Measurements from ENCODE around the gene CPT1B. TPM values are rescaled to one million over a fixed set of nuclear protein-coding genes. Genes with fewer than 3 reads are reported as not detected.

CPT1B gene
- polyA plus RNA-seq, 3 donors: 0.18 to 66.9 TPM; not detected in 1

DNA sequence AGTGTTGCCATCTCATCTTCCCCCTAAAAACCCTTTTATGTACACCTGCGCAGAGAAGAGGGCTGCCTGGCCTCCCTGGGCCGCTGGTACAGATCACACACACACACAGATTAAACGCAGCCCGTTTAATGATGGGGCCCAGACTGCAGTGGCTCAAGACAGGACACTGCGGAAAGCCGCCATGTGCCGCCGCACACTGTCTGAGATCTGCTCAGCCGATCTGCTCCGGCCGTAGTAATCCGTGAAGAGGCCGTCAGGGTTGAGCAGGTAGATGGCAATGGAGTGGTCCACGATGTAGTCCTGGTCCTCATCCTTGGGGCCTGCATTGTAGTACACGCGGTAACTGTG, 54.8 kb downstream of the CPT1B start:
- Mint-ChIP-seq H3K27me3 (ENCODE audit: low read depth in 3 of 3) (no peaks in the 10 kb centered on the region), H3K9me3 (peaks cover 0 to 1% (median 0%) of the 10 kb centered on the region in 7 donors), H3K4me3 (peak overlapping the region in 1 of 2 donors; percentile 2), H3K36me3 (peaks cover 38 to 65% of the 10 kb centered on the region in 2 donors), H3K27ac (peak overlapping the region in 3 of 7 donors; percentile 19 to 30 (median 30)), H3K4me1 (peaks cover 27% of the 10 kb centered on the region)
- Histone ChIP-seq H3K9ac (ENCODE audit: insufficient read depth, low read length, poor library complexity, severe bottlenecking) (no peak overlapping the region), H3K27ac (ENCODE audit: low read depth in 1 of 2, low read length in 2 of 2) (no peak overlapping the region), H3K27me3 (ENCODE audit: control insufficient read depth in 2 of 2, insufficient read depth in 2 of 2, low read length in 2 of 2) (no peaks in the 10 kb centered on the region), H3K36me3 (replicated peaks in 1 of 2; ENCODE audit: control insufficient read depth in 1 of 2, insufficient read depth in 2 of 2, low read length in 2 of 2) (peaks cover 46 to 60% of the 10 kb centered on the region in 2 donors), H3K4me1 (ENCODE audit: control insufficient read depth in 1 of 2, insufficient read depth in 2 of 2, low read length in 2 of 2) (peaks cover 30 to 47% of the 10 kb centered on the region in 2 donors), H3K79me2 (ENCODE audit: insufficient read depth, low read length) (peaks cover 39% of the 10 kb centered on the region), H2AFZ (ENCODE audit: insufficient read depth, low read depth, low read length, poor library complexity, severe bottlenecking) (no peak overlapping the region), H3K9me3 (replicated peaks in 1 of 2; ENCODE audit: control insufficient read depth in 1 of 2, insufficient read depth in 1 of 2, low read length in 2 of 2) (no peaks in the 10 kb centered on the region), H4K20me1 (ENCODE audit: insufficient read depth, low read length) (peaks cover 74% of the 10 kb centered on the region), H3K4me2 (replicated peaks; ENCODE audit: extremely low read depth, low read length, poor library complexity, severe bottlenecking) (no peak overlapping the region), H3K4me3 (replicated peaks in 1 of 3; ENCODE audit: low read depth in 2 of 3, low read length in 3 of 3) (no peak overlapping the region)
- TF ChIP-seq, protein P1, sequence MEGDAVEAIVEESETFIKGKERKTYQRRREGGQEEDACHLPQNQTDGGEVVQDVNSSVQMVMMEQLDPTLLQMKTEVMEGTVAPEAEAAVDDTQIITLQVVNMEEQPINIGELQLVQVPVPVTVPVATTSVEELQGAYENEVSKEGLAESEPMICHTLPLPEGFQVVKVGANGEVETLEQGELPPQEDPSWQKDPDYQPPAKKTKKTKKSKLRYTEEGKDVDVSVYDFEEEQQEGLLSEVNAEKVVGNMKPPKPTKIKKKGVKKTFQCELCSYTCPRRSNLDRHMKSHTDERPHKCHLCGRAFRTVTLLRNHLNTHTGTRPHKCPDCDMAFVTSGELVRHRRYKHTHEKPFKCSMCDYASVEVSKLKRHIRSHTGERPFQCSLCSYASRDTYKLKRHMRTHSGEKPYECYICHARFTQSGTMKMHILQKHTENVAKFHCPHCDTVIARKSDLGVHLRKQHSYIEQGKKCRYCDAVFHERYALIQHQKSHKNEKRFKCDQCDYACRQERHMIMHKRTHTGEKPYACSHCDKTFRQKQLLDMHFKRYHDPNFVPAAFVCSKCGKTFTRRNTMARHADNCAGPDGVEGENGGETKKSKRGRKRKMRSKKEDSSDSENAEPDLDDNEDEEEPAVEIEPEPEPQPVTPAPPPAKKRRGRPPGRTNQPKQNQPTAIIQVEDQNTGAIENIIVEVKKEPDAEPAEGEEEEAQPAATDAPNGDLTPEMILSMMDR (IDR thresholded peaks at IDR 0.05): no peak
- DNase-seq: no peak
- WGBS (ENCODE audit: insufficient coverage): 95% methylated on average over 16 of the region's 16 CpGs
- intact Hi-C loops (cut with micrococcal nuclease): no loop called here

DNA sequence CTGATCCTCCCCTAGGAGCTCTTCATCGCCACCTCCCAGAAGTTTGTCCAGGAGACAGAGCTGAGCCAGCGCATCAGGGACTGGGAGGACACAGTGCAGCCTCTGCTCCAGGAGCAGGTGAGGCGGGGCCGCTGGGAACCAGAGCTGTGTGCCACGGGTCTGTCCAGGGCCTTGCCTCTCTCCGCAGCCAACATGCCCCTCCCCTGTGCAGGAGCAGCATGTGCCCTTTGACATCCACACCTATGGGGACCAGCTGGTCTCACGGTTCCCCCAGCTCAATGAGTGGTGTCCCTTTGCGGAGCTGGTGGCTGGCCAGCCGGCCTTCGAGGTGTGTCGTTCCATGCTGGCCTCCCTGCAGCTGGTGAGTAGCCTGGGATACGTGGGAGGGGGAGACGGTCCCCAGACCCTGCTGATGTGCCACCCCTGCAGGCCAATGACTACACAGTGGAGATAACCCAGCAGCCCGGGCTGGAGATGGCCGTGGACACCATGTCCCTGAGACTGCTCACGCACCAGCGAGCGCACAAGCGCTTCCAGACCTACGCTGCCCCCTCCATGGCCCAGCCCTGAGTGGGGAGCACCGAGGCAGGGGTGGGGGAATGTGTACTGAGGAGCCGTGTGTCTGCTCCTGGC, 55.3 kb downstream of the CPT1B start:
- peak overlapping the region in 1 of 2 donors; percentile 2 for H3K4me3 Mint-ChIP-seq
- DNase-seq: no peak
- no peaks in the 10 kb centered on the region for H3K27me3 Mint-ChIP-seq (ENCODE audit: low read depth in 3 of 3)
- 97% methylated on average over 14 of the region's 22 CpGs for WGBS (ENCODE audit: insufficient coverage)
- peak overlapping the region in 1 of 7 donors; percentile 40 for H3K27ac Mint-ChIP-seq
- Histone ChIP-seq H2AFZ (ENCODE audit: insufficient read depth, low read depth, low read length, poor library complexity, severe bottlenecking) (no peak overlapping the region), H3K9ac (ENCODE audit: insufficient read depth, low read length, poor library complexity, severe bottlenecking) (no peak overlapping the region), H3K27ac (ENCODE audit: low read depth in 1 of 2, low read length in 2 of 2) (no peak overlapping the region), H3K4me2 (replicated peaks; ENCODE audit: extremely low read depth, low read length, poor library complexity, severe bottlenecking) (no peak overlapping the region), H4K20me1 (ENCODE audit: insufficient read depth, low read length) (peaks cover 68% of the 10 kb centered on the region), H3K36me3 (replicated peaks in 1 of 2; ENCODE audit: control insufficient read depth in 1 of 2, insufficient read depth in 2 of 2, low read length in 2 of 2) (peaks cover 49 to 60% of the 10 kb centered on the region in 2 donors), H3K4me3 (replicated peaks in 1 of 3; ENCODE audit: low read depth in 2 of 3, low read length in 3 of 3) (no peak overlapping the region), H3K79me2 (ENCODE audit: insufficient read depth, low read length) (peaks cover 35% of the 10 kb centered on the region), H3K27me3 (ENCODE audit: control insufficient read depth in 2 of 2, insufficient read depth in 2 of 2, low read length in 2 of 2) (no peaks in the 10 kb centered on the region), H3K9me3 (replicated peaks in 1 of 2; ENCODE audit: control insufficient read depth in 1 of 2, insufficient read depth in 1 of 2, low read length in 2 of 2) (no peaks in the 10 kb centered on the region), H3K4me1 (ENCODE audit: control insufficient read depth in 1 of 2, insufficient read depth in 2 of 2, low read length in 2 of 2) (peaks cover 25 to 42% of the 10 kb centered on the region in 2 donors)
- H3K36me3 Mint-ChIP-seq: peaks cover 33 to 65% of the 10 kb centered on the region in 2 donors
- intact Hi-C loops (cut with micrococcal nuclease): no loop called here
- peaks cover 0 to 1% (median 0%) of the 10 kb centered on the region in 7 donors for H3K9me3 Mint-ChIP-seq
- H3K4me1 Mint-ChIP-seq: peaks cover 22% of the 10 kb centered on the region
- TF ChIP-seq, protein P1 (IDR thresholded peaks at IDR 0.05): no peak

All from CD14-positive monocyte (primary cell).